GM23338 (cell line): ENCODE results near the gene DPYD. TPM values are rescaled to one million over a fixed set of nuclear protein-coding genes. Genes with fewer than 3 reads are reported as not detected.

Experiments used
- ATAC-seq: fragments of 200-7000 bp; cut with Tn5 transposase; 3 replicates; pipeline ENCODE4 v1.9.1; 2020
- DNase-seq: peaks from one replicate; pipeline ENCODE4 v3.0.0-alpha.2; 2015; ENCODE audit warnings: low spot score
- H2AFZ ChIP-seq: fragments of 200-600 bp; sonication (generic); 2 replicates; pipeline ENCODE4 v1.8.0; 2016; ENCODE audit warnings: antibody characterized with exemption, mild to moderate bottlenecking, moderate library complexity
- H3F3A ChIP-seq: fragments of 200-600 bp; sonication (generic); replicated peaks from 2 replicates; pipeline ENCODE4 v1.8.0; 2017; ENCODE audit warnings: antibody characterized with exemption, mixed run types, low read depth
- H3K27ac ChIP-seq: fragments of 200-600 bp; sonication (generic); 2 replicates; pipeline ENCODE4 v1.6.1; 2016; ENCODE audit warnings: low read depth
- H3K27me3 ChIP-seq: fragments of 200-600 bp; sonication (generic); 2 replicates; pipeline ENCODE4 v1.8.0; 2016; ENCODE audit warnings: mild to moderate bottlenecking, mixed run types, moderate library complexity; ENCODE audit not compliant: insufficient read depth
- H3K36me3 ChIP-seq: fragments of 200-600 bp; sonication (generic); 2 replicates; pipeline ENCODE4 v1.8.0; 2016; ENCODE audit warnings: mild to moderate bottlenecking; ENCODE audit not compliant: insufficient read depth
- H3K4me1 ChIP-seq: fragments of 200-600 bp; sonication (generic); 2 replicates; pipeline ENCODE4 v1.8.0; 2016; ENCODE audit warnings: mild to moderate bottlenecking, moderate library complexity; ENCODE audit not compliant: insufficient read depth
- H3K4me2 ChIP-seq: fragments of 200-600 bp; sonication (generic); 2 replicates; pipeline ENCODE4 v1.7.1; 2017; ENCODE audit warnings: mixed run types
- H3K4me3 ChIP-seq: fragments of 200-600 bp; sonication (generic); 2 replicates; pipeline ENCODE4 v1.6.1; 2016; ENCODE audit warnings: mixed run types
- H3K79me2 ChIP-seq: fragments of 200-600 bp; sonication (generic); replicated peaks from 2 replicates; pipeline ENCODE4 v1.8.0; 2017; ENCODE audit warnings: mild to moderate bottlenecking; ENCODE audit not compliant: insufficient read depth
- H3K9me2 ChIP-seq: fragments of 200-600 bp; sonication (generic); 2 replicates; pipeline ENCODE4 v1.8.0; 2017; ENCODE audit not compliant: insufficient read depth
- H4K20me1 ChIP-seq: fragments of 200-600 bp; sonication (generic); replicated peaks from 2 replicates; pipeline ENCODE4 v1.8.0; 2017; ENCODE audit warnings: mild to moderate bottlenecking; ENCODE audit not compliant: insufficient read depth
- H3K27ac Mint-ChIP-seq: 2 replicates; pipeline ENCODE4 v1.8.0; 2020; ENCODE audit warnings: inconsistent platforms, mild to moderate bottlenecking, moderate library complexity, mixed read lengths
- H3K27me3 Mint-ChIP-seq: 3 replicates; pipeline ENCODE4 v1.8.0; 2022; ENCODE audit warnings: low read depth, mild to moderate bottlenecking, moderate library complexity, mixed read lengths, inconsistent platforms; ENCODE audit not compliant: insufficient read depth, poor library complexity
- H3K36me3 Mint-ChIP-seq: 3 replicates; pipeline ENCODE4 v1.8.0; 2021; ENCODE audit warnings: low read depth, mild to moderate bottlenecking, inconsistent platforms, moderate library complexity, mixed read lengths
- H3K4me1 Mint-ChIP-seq: 3 replicates; pipeline ENCODE4 v1.8.0; 2020; ENCODE audit warnings: mild to moderate bottlenecking, inconsistent platforms, mixed read lengths
- H3K4me3 Mint-ChIP-seq: 3 replicates; pipeline ENCODE4 v1.8.0; 2021; ENCODE audit warnings: moderate library complexity, mild to moderate bottlenecking, inconsistent platforms, mixed read lengths
- H3K9me3 Mint-ChIP-seq: 3 replicates; pipeline ENCODE4 v1.8.0; 2020; ENCODE audit warnings: moderate library complexity, mild to moderate bottlenecking, inconsistent platforms, mixed read lengths
- CREB1 ChIP-seq: fragments of 250-450 bp; sonication (Bioruptor Pico); IDR thresholded peaks from 2 replicates; pipeline ENCODE4 v1.5.0; 2020; ENCODE audit warnings: low read depth, mild to moderate bottlenecking, moderate library complexity
- ETS1 ChIP-seq: IDR thresholded peaks from 2 replicates; pipeline ENCODE4 v1.6.1; 2016; ENCODE audit warnings: antibody characterized with exemption
- EZH2phosphoT487 ChIP-seq: fragments of 200-600 bp; sonication (generic); IDR thresholded peaks from one replicate; pipeline ENCODE4 v1.8.1; 2018; ENCODE audit warnings: antibody characterized with exemption; ENCODE audit not compliant: unreplicated experiment
- JUNB ChIP-seq: IDR thresholded peaks from one replicate; pipeline ENCODE4 v1.6.1; 2016; ENCODE audit warnings: antibody characterized with exemption; ENCODE audit not compliant: unreplicated experiment
- NANOG ChIP-seq: IDR thresholded peaks from 2 replicates; pipeline ENCODE4 v1.6.1; 2016; ENCODE audit warnings: antibody characterized with exemption, borderline replicate concordance
- POLR2AphosphoS5 ChIP-seq: IDR thresholded peaks from 2 replicates; pipeline ENCODE4 v1.6.1; 2016; ENCODE audit warnings: antibody characterized with exemption, low read depth
- REST ChIP-seq: IDR thresholded peaks from one replicate; pipeline ENCODE4 v1.6.1; 2018; ENCODE audit warnings: antibody characterized with exemption; ENCODE audit not compliant: unreplicated experiment
- ZNF114 ChIP-seq: fragments of 250-450 bp; sonication (Bioruptor Pico); IDR thresholded peaks from 2 replicates; pipeline ENCODE4 v1.5.0; 2020; ENCODE audit warnings: mild to moderate bottlenecking, moderate library complexity
- ZNF331 ChIP-seq: fragments of 250-450 bp; sonication (Bioruptor Pico); IDR thresholded peaks from 2 replicates; pipeline ENCODE4 v1.5.0; 2020; ENCODE audit warnings: low read depth, mild to moderate bottlenecking, moderate library complexity
- ZNF462 ChIP-seq: fragments of 250-450 bp; sonication (Bioruptor Pico); IDR thresholded peaks from 2 replicates; pipeline ENCODE4 v1.5.0; 2020; ENCODE audit warnings: mild to moderate bottlenecking, moderate library complexity
- polyA plus RNA-seq: library from polyadenylated mRNA; unstranded; fragments of >200 nt; fragmentation: Nextera tagmentation; extraction: Ambion mirVana; gene quantifications from 2 replicates; pipeline ENCODE4 v1.2.1, GENCODE V29; 2016
- total RNA-seq: library from RNA; depleted of rRNA; stranded (reverse); fragments of >200 nt; shearing (Covaris generic); gene quantifications from 2 replicates; pipeline ENCODE4 v1.2.3, GENCODE V29; 2014

Gene DPYD
- total and polyA plus RNA-seq, 2 experiments from 2014 or later: 0.50 to 1.6 TPM

- no peaks in the 10 kb centered on the region for H3K9me3 Mint-ChIP-seq
- Histone ChIP-seq H3K4me3 (no peak overlapping the region), H3K4me2 (no peak overlapping the region), H3K9me2 (no peaks in the 10 kb centered on the region), H3K27ac (no peak overlapping the region), H3K36me3 (no peaks in the 10 kb centered on the region), H3K79me2 (no peaks in the 10 kb centered on the region), H3K27me3 (no peaks in the 10 kb centered on the region), H2AFZ (no peak overlapping the region), H4K20me1 (no peaks in the 10 kb centered on the region), H3F3A (no peaks in the 10 kb centered on the region), H3K4me1 (no peaks in the 10 kb centered on the region)
- TF ChIP-seq ZNF462 (CRISPR knock-in tag): no peak
- no peak for TF ChIP-seq NANOG
- no peak for TF ChIP-seq ZNF331 (CRISPR knock-in tag)
- no peak for TF ChIP-seq ZNF114 (CRISPR knock-in tag)
- no peak for TF ChIP-seq EZH2phosphoT487
- no peak for TF ChIP-seq CREB1
- TF ChIP-seq ETS1: no peak
- no peak for TF ChIP-seq JUNB
- TF ChIP-seq POLR2AphosphoS5: no peak
- TF ChIP-seq REST: no peak
- H3K27ac Mint-ChIP-seq: no peak overlapping the region
- H3K27me3 Mint-ChIP-seq: no peaks in the 10 kb centered on the region
- no peaks in the 10 kb centered on the region for H3K36me3 Mint-ChIP-seq
- no peaks in the 10 kb centered on the region for H3K4me1 Mint-ChIP-seq
- no peak for DNase-seq
- H3K4me3 Mint-ChIP-seq: no peak overlapping the region
- no peak for ATAC-seq
Measured at GRCh38 chr1:97712980-97713379, 207.9 kb downstream of the DPYD start.
